HL-60 (cell line): Measurements from ENCODE around the gene PDE8B.

Experiments
- DNase-seq, 2 experiments: peaks; one replicate each; pipeline ENCODE4 v3.0.0-alpha.2; 2010 to 2020; ENCODE audit warnings: low read depth in 1 of 2, low spot score in 1 of 2
- H3K27ac ChIP-seq: fragments of 250-450 bp; sonication (Bioruptor Pico); replicated peaks from 2 replicates; pipeline ENCODE4 v1.5.1; 2020; ENCODE audit warnings: mild to moderate bottlenecking, moderate library complexity
- H3K27me3 ChIP-seq: fragments of 250-450 bp; sonication (Bioruptor Pico); 2 replicates; pipeline ENCODE4 v1.5.1; 2021; ENCODE audit warnings: mild to moderate bottlenecking, moderate library complexity; ENCODE audit not compliant: insufficient read depth, poor library complexity, severe bottlenecking
- H3K4me3 ChIP-seq: replicated peaks from 2 replicates; pipeline ENCODE4 v1.5.1; 2011; ENCODE audit warnings: mild to moderate bottlenecking, control low read depth, low read length; ENCODE audit not compliant: insufficient read depth
- GABPA ChIP-seq: IDR thresholded peaks from 2 replicates; pipeline ENCODE4 v1.6.1; 2012; ENCODE audit warnings: low read depth
- POLR2AphosphoS5 ChIP-seq: IDR thresholded peaks from 2 replicates; pipeline ENCODE4 v1.6.1; 2012; ENCODE audit warnings: low read depth
- SPI1 ChIP-seq: IDR thresholded peaks from 2 replicates; pipeline ENCODE4 v1.6.1; 2012; ENCODE audit warnings: low read depth, mild to moderate bottlenecking, borderline replicate concordance
- TF ChIP-seq, protein P1 (sequence below): IDR thresholded peaks from 2 replicates; pipeline ENCODE4 v1.6.1; 2012; ENCODE audit warnings: low read depth; ENCODE audit not compliant: insufficient replicate concordance
- TF ChIP-seq, protein P2 (sequence below): IDR thresholded peaks from one replicate; pipeline ENCODE4 v1.5.1; 2011; ENCODE audit warnings: low read length, control low read depth, inconsistent platforms; ENCODE audit not compliant: insufficient read depth

The PDE8B gene

DNA sequence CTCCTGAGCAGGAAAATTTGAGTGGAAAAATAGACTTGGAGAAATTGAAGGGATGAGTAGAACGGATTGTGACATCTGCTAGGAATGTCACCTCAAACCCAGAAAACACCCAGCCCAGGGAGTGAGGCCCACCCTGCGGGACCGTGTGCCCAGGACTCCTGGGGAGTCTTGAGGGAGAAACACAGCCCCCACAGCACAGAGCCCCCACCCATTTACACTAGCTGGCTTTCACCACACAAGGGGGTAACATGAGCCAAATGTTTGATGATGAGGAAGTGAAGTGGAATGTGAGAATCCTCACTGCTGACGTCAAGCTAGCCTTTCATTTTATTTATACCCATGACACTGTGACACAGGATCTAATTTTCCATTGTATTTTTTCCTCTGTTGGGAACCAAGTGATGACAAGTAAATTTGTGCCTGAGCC is 42.8 kb upstream of the PDE8B start:
- Histone ChIP-seq H3K4me3 (no peak overlapping the region), H3K27me3 (no peaks in the 10 kb centered on the region), H3K27ac (no peak overlapping the region)
- TF ChIP-seq, protein P1, sequence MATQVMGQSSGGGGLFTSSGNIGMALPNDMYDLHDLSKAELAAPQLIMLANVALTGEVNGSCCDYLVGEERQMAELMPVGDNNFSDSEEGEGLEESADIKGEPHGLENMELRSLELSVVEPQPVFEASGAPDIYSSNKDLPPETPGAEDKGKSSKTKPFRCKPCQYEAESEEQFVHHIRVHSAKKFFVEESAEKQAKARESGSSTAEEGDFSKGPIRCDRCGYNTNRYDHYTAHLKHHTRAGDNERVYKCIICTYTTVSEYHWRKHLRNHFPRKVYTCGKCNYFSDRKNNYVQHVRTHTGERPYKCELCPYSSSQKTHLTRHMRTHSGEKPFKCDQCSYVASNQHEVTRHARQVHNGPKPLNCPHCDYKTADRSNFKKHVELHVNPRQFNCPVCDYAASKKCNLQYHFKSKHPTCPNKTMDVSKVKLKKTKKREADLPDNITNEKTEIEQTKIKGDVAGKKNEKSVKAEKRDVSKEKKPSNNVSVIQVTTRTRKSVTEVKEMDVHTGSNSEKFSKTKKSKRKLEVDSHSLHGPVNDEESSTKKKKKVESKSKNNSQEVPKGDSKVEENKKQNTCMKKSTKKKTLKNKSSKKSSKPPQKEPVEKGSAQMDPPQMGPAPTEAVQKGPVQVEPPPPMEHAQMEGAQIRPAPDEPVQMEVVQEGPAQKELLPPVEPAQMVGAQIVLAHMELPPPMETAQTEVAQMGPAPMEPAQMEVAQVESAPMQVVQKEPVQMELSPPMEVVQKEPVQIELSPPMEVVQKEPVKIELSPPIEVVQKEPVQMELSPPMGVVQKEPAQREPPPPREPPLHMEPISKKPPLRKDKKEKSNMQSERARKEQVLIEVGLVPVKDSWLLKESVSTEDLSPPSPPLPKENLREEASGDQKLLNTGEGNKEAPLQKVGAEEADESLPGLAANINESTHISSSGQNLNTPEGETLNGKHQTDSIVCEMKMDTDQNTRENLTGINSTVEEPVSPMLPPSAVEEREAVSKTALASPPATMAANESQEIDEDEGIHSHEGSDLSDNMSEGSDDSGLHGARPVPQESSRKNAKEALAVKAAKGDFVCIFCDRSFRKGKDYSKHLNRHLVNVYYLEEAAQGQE, result no peak
- TF ChIP-seq SPI1 (no peak), POLR2AphosphoS5 (no peak), GABPA (no peak)
- TF ChIP-seq, protein P2, sequence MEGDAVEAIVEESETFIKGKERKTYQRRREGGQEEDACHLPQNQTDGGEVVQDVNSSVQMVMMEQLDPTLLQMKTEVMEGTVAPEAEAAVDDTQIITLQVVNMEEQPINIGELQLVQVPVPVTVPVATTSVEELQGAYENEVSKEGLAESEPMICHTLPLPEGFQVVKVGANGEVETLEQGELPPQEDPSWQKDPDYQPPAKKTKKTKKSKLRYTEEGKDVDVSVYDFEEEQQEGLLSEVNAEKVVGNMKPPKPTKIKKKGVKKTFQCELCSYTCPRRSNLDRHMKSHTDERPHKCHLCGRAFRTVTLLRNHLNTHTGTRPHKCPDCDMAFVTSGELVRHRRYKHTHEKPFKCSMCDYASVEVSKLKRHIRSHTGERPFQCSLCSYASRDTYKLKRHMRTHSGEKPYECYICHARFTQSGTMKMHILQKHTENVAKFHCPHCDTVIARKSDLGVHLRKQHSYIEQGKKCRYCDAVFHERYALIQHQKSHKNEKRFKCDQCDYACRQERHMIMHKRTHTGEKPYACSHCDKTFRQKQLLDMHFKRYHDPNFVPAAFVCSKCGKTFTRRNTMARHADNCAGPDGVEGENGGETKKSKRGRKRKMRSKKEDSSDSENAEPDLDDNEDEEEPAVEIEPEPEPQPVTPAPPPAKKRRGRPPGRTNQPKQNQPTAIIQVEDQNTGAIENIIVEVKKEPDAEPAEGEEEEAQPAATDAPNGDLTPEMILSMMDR, result no peak
- DNase-seq, result no peak

DNA sequence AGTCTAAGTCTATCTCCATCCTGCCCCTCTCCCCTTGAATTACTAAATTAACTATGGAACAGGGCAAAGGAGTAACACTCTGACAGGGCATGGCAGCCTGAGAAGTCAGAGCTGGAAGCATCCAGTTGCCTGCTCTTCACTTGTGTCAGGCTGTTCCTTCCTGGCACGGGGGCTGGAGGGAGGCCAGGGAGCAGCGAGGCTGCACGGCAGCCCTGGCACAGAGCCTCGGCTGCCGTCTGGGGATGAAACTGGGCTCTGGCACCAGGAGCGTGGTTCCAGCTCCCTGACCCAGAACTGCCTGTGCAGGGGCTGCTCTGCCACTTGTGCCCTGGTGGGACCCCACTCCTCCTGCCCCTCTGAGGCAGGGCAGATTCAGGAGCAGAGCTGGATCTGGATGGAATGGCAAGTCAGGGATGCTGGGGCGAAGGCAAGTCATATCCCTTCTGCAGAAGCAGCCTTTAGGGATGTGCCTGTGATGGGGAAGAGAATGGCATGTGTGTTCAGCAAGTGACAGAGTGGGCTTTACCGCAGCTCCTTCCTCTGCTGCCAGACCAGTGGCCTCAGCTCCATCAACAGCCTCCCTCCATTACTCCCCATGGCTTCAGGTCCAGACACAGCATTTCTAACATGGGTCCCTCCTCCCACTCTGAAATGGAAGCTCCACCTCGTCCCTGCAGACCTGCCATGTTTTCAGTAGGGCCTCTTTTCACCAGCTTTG is 42.2 kb upstream of the PDE8B start:
- DNase-seq, result no peak
- TF ChIP-seq, protein P2, result no peak
- no peak for TF ChIP-seq GABPA
- no peak for TF ChIP-seq POLR2AphosphoS5
- TF ChIP-seq, protein P1, result no peak
- TF ChIP-seq SPI1, result no peak
- no peak overlapping the region for H3K27ac ChIP-seq
- no peak overlapping the region for H3K4me3 ChIP-seq
- H3K27me3 ChIP-seq, result no peaks in the 10 kb centered on the region

DNA sequence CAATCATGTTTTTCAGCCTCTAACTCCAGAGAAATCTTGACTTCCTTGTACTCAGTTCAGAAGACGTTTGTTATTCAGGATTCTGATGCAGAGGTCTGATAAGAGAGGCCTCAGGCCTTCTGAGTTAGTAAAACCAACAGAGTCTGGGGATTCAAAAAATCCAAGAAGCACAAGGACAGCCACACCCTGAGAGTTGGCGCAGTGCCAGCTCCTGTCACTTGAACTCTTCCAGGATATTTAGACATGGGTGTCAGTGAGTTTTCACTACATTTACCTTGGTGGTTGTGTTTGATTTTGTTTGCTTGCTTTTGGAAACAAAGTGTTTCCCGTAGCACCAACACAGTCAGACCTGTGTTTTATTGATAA is 41.6 kb upstream of the PDE8B start:
- H3K27ac ChIP-seq, result no peak overlapping the region

More for the DNA sequence above, 41.6 kb upstream of the PDE8B start:
- no peaks in the 10 kb centered on the region for H3K27me3 ChIP-seq
- no peak for DNase-seq
- TF ChIP-seq SPI1, result no peak
- no peak for TF ChIP-seq POLR2AphosphoS5
- TF ChIP-seq, protein P2, result no peak
- TF ChIP-seq GABPA, result no peak
- TF ChIP-seq, protein P1, result no peak
- H3K4me3 ChIP-seq, result no peak overlapping the region
